K562 (cell line): ENCODE results near the gene SNAPC3. TPM values are rescaled to one million over a fixed set of nuclear protein-coding genes. Genes with fewer than 3 reads are reported as not detected.

Experiments used
- ETV1 ChIP-seq: fragments of 450-650 bp; conservative IDR thresholded peaks from 2 replicates; pipeline ENCODE4 v1.6.1; 2016; ENCODE audit warnings: missing genetic modification characterization, control low read depth, low read depth, missing compliant biosample characterization
- HDAC2 ChIP-seq: fragments of 450-650 bp; IDR thresholded peaks from 2 replicates; pipeline ENCODE4 v1.6.1; 2016; ENCODE audit warnings: mild to moderate bottlenecking
- JUNB ChIP-seq: fragments of 450-650 bp; formaldehyde crosslinking; conservative IDR thresholded peaks from 2 replicates; pipeline ENCODE4 v1.4.0; 2020; ENCODE audit warnings: mild to moderate bottlenecking
- NFIX ChIP-seq: fragments of 250-450 bp; sonication (Bioruptor Pico); IDR thresholded peaks from 2 replicates; pipeline ENCODE4 v1.4.0; 2020; ENCODE audit warnings: low read depth, mild to moderate bottlenecking, moderate library complexity
- POLR2A ChIP-seq: fragments of 450-650 bp; conservative IDR thresholded peaks from 2 replicates; pipeline ENCODE4 v1.6.1; 2016
- RNF219 ChIP-seq: fragments of 250-450 bp; sonication (Bioruptor Pico); IDR thresholded peaks from 2 replicates; pipeline ENCODE4 v1.5.0; 2022; ENCODE audit warnings: mild to moderate bottlenecking
- ZNF165 ChIP-seq: fragments of 250-450 bp; sonication (Bioruptor Pico); IDR thresholded peaks from 2 replicates; pipeline ENCODE4 v1.4.0; 2020; ENCODE audit warnings: borderline replicate concordance
- ZNF280B ChIP-seq: fragments of 250-450 bp; sonication (Bioruptor Pico); IDR thresholded peaks from 2 replicates; pipeline ENCODE4 v1.5.1; 2021; ENCODE audit warnings: mild to moderate bottlenecking
- ZNF75A ChIP-seq: fragments of 450-650 bp; formaldehyde crosslinking; IDR thresholded peaks from 2 replicates; pipeline ENCODE4 v1.4.0; 2020; ENCODE audit warnings: mild to moderate bottlenecking
- polyA plus RNA-seq, 8 experiments: library from polyadenylated mRNA; depleted of rRNA in 4 of 8; stranded (reverse) in 5 of 8; unstranded in 3 of 8; fragments of >200 nt; fragmentation: Nextera tagmentation in 2 of 8; fragmentation: Illumina TruSeq in 1 of 8; extraction: Ambion mirVana in 2 of 8; extraction: Trizol in 1 of 8; gene quantifications; 2 replicates each; pipeline versions ENCODE4 v1.2.1 to v1.2.3, GENCODE V29; 2011 to 2014; ENCODE audit warnings: inconsistent platforms in 1 of 8, missing spikeins in 1 of 8
- total RNA-seq, 7 experiments: library from RNA; depleted of rRNA in 6 of 7; stranded (reverse); fragments of >200 nt in 6 of 7; fragmentation: Illumina TruSeq in 2 of 7; extraction: Trizol in 2 of 7; gene quantifications; 2 replicates each; pipeline versions ENCODE4 v1.2.1 to v1.2.3, GENCODE V29; 2011 to 2021; ENCODE audit warnings: low replicate concordance in 1 of 7
- TF ChIP-seq, protein P1 (sequence below), 2 experiments: IDR thresholded peaks; 2 replicates each; pipeline ENCODE4 v1.6.1; 2012; ENCODE audit warnings: improper control_type of control experiment in 2 of 2, low read depth in 2 of 2, low read length in 2 of 2, borderline replicate concordance in 1 of 2
- TF ChIP-seq, protein P2 (sequence below), 2 experiments: fragments of 450-650 bp in 1 of 2; sonication (generic) in 1 of 2; formaldehyde crosslinking in 1 of 2; IDR thresholded peaks; 2 replicates each; pipeline versions ENCODE4 v1.7.1 to v1.9.0; 2016 to 2022; ENCODE audit warnings: inconsistent platforms in 1 of 2, mild to moderate bottlenecking in 1 of 2, missing genetic modification reagents in 1 of 2

Gene SNAPC3
- total and polyA plus RNA-seq, 9 of the 15 experiments (the other 6 are each of a cell fraction or from before 2014, with no cell fraction given) = 2.3 to 38.9 (median 19.8) TPM

DNA sequence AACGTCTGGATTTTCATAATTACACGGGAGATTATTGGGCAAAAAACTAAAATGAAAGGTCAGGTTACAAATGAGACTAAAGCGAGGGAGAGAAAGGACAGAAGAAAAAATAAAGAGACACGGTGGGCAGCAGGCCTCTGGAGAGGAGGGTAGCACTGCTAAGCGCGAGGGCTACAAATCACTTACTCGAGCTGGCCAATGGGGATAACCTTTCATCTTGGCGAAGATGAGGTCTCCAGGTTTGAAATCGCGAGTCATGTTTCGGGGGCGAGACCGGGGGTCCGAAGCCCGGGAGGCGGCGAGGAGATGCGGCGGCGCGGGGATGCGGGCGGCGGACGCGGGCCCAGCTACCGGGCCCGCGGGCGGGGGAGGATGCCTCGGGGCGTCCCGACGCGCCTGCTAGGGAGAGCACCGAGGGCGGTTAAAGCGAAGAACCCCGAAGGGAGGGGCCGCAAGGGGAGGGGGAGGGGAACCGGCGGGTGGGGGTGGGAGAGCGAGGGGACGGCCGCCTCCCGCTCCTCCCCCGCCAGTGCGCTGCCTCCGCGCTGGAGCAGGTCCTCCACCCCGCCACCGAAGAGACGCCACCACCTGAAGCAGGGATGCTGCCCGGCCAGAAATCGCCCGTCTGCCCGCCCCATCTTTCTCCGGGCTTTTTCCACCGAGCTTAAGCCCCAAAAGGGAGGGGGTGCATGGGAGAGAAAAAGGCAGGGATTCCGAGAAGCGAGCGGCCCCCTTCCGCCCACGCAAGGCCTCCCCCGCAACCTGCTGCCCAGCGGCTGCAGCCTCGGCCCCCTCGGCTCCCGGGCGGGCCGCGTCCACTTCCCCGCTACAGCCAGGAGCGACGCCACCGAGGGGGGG lies 87.5 kb downstream of the SNAPC3 start (continued):
- TF ChIP-seq NFIX (CRISPR knock-in tag) (no peak), POLR2A (no peak), ZNF165 (CRISPR knock-in tag) (no peak), ETV1 (tag) (no peak), JUNB (CRISPR knock-in tag) (no peak), RNF219 (CRISPR knock-in tag) (no peak), ZNF75A (CRISPR knock-in tag) (no peak), HDAC2 (no peak), ZNF280B (no peak)
- TF ChIP-seq, protein P1, sequence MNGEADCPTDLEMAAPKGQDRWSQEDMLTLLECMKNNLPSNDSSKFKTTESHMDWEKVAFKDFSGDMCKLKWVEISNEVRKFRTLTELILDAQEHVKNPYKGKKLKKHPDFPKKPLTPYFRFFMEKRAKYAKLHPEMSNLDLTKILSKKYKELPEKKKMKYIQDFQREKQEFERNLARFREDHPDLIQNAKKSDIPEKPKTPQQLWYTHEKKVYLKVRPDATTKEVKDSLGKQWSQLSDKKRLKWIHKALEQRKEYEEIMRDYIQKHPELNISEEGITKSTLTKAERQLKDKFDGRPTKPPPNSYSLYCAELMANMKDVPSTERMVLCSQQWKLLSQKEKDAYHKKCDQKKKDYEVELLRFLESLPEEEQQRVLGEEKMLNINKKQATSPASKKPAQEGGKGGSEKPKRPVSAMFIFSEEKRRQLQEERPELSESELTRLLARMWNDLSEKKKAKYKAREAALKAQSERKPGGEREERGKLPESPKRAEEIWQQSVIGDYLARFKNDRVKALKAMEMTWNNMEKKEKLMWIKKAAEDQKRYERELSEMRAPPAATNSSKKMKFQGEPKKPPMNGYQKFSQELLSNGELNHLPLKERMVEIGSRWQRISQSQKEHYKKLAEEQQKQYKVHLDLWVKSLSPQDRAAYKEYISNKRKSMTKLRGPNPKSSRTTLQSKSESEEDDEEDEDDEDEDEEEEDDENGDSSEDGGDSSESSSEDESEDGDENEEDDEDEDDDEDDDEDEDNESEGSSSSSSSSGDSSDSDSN (IDR thresholded peaks at IDR 0.05; ENCODE audit: borderline replicate concordance in 1 of 2, low read depth in 2 of 2, low read length in 2 of 2) = peak in 1 of 2 experiments; percentile 42; a peak in 1 of 4 replicates
- TF ChIP-seq, protein P2, sequence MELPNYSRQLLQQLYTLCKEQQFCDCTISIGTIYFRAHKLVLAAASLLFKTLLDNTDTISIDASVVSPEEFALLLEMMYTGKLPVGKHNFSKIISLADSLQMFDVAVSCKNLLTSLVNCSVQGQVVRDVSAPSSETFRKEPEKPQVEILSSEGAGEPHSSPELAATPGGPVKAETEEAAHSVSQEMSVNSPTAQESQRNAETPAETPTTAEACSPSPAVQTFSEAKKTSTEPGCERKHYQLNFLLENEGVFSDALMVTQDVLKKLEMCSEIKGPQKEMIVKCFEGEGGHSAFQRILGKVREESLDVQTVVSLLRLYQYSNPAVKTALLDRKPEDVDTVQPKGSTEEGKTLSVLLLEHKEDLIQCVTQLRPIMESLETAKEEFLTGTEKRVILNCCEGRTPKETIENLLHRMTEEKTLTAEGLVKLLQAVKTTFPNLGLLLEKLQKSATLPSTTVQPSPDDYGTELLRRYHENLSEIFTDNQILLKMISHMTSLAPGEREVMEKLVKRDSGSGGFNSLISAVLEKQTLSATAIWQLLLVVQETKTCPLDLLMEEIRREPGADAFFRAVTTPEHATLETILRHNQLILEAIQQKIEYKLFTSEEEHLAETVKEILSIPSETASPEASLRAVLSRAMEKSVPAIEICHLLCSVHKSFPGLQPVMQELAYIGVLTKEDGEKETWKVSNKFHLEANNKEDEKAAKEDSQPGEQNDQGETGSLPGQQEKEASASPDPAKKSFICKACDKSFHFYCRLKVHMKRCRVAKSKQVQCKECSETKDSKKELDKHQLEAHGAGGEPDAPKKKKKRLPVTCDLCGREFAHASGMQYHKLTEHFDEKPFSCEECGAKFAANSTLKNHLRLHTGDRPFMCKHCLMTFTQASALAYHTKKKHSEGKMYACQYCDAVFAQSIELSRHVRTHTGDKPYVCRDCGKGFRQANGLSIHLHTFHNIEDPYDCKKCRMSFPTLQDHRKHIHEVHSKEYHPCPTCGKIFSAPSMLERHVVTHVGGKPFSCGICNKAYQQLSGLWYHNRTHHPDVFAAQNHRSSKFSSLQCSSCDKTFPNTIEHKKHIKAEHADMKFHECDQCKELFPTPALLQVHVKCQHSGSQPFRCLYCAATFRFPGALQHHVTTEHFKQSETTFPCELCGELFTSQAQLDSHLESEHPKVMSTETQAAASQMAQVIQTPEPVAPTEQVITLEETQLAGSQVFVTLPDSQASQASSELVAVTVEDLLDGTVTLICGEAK (IDR thresholded peaks at IDR 0.05) = peak; percentile 25; the same call in 1 of the 2 replicates
- TF ChIP-seq, protein P2 (CRISPR knock-in tag; IDR thresholded peaks at IDR 0.05) = no peak
